Camera-type eye (tissue), 1 donor: Measurements from ENCODE around the gene ZNF75A. TPM values are rescaled to one million over a fixed set of nuclear protein-coding genes. Genes with fewer than 3 reads are reported as not detected.

Experiments
- total RNA-seq: library from RNA; depleted of rRNA; stranded (reverse); fragments of >200 nt; gene quantifications from one replicate; pipeline ENCODE4 v1.2.3, GENCODE V29; 2014

ZNF75A gene
- total RNA-seq, result 67.9 TPM

DNA sequence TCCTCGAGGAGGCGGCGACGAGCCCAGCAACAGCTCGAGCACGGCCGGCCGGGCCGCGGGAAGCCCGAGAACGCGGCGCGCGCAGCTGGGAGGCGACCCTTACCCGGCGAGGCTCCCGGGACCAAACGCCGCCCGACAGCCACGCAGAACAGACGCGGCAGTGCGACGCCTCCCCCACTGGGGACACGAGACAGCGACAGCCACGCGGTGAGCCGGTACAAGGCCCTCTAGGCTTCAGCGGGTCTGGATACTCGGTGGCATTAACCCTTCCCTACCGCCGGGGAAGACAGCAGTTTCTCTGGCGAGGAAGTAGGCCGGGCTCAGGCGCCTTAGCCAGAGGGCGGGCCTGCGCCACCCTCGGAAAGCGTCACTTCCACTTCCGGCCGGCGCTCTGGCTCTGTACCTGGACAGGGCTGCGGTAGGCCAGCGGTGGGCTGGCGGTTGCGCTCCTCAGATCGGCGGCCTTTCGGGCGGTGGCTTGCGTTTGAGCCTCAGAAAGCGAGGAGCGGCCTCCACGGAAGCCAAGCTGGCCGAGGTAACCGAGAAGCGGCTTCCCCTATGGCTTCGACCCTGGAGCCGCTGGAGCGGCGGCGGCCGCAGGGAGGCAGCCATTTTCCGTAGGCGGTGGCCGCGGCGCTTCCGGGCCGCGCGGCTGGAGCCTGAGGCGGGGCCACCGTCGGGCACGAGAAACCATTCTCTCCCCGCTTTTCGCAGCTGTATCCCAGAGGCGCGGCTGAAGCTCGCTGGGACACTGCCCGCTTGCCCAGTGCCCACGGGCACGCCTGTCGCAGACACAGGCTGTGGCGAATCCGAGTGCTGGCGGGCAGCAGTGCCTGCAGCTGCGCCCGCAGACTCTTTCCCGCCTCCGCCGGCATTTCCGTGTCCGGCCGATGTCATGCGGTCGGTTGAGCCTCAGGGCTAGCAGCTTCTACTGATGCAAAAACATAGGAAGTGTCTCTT lies at the start of gene ZNF75A, which contains the start of gene TIGD7:
ZNF75A (plus strand) TSS at position 389 of the 960 bp plus-strand sequence. CDS start 2,932 bp downstream, outside the sequence.
TIGD7 (minus strand) TSS at position 322 of the 960 bp plus-strand sequence. CDS start 4,816 bp downstream, outside the sequence.

GRCh38 chr16:3256146-3256865 lies 49.0 kb upstream of the ZNF75A start, which contains the start of gene MEFV:
TSS of gene MEFV (minus strand) at chr16:3256633. CDS start at chr16:3256587, 46 bp downstream.

GRCh38 chr16:3282730-3283542 lies 22.4 kb upstream of the ZNF75A start, which contains the start of gene ZNF263:
TSS of gene ZNF263 (plus strand) at chr16:3283491. CDS start at chr16:3283819, 328 bp downstream.

GRCh38 chr16:3355589-3355988 lies 50.3 kb downstream of the ZNF75A start, which contains the start of gene OR2C1:
TSS of gene OR2C1 (plus strand) at chr16:3355889. CDS start at chr16:3355941, 52 bp downstream.

Other genes with a start within 250 kb of the ZNF75A start
- 33.9 TPM for gene IL32, start 239.9 kb upstream of the ZNF75A start, total RNA-seq
- not detected for gene ZSCAN10, start 206.2 kb upstream of the ZNF75A start, total RNA-seq
- gene ZNF205, start 192.9 kb upstream of the ZNF75A start, total RNA-seq, result 19.0 TPM
- 13.0 TPM for gene ZNF213, start 170.5 kb upstream of the ZNF75A start, total RNA-seq
- not detected for gene OR1F1, start 117.3 kb upstream of the ZNF75A start, total RNA-seq
- gene ZNF200, start 70.3 kb upstream of the ZNF75A start, total RNA-seq, result 16.1 TPM
- gene MEFV, start 48.9 kb upstream of the ZNF75A start, total RNA-seq, result 0.99 TPM
- 82.8 TPM for gene ZNF263, start 22.0 kb upstream of the ZNF75A start, total RNA-seq
- 26.5 TPM for gene TIGD7, start 67 bp upstream of the ZNF75A start, total RNA-seq
- 0.99 TPM for gene OR2C1, start 50.4 kb downstream of the ZNF75A start, total RNA-seq
- gene ZSCAN32, start 95.5 kb downstream of the ZNF75A start, total RNA-seq, result 15.6 TPM
- gene ZNF174, start 95.7 kb downstream of the ZNF75A start, total RNA-seq, result 13.5 TPM
- gene ZNF597, start 138.0 kb downstream of the ZNF75A start, total RNA-seq, result 4.3 TPM
- 35.3 TPM for gene NAA60, start 138.2 kb downstream of the ZNF75A start, total RNA-seq
- not detected for gene C16orf90, start 190.0 kb downstream of the ZNF75A start, total RNA-seq
- 35.1 TPM for gene CLUAP1, start 195.5 kb downstream of the ZNF75A start, total RNA-seq